ENCODE measurements around the gene AEBP2.

AEBP2 gene

GRCh38 chr12:19527866-19528265 lies 88.6 kb downstream of the AEBP2 start:
- DNase-seq (ENCODE audit: low read depth) = no peak
- no peak for TF ChIP-seq CTCF (IDR thresholded peaks at IDR 0.05; ENCODE audit: low read length, missing control alignments)
- H3K4me3 ChIP-seq (replicated peaks; ENCODE audit: low read depth, low read length) = no peak overlapping the region

- DNase-seq (ENCODE audit: low read depth) = no peak
- no peak for TF ChIP-seq CTCF (IDR thresholded peaks at IDR 0.05; ENCODE audit: low read length, missing control alignments)
- H3K4me3 ChIP-seq (replicated peaks; ENCODE audit: low read depth, low read length) = no peak overlapping the region
Observed at GRCh38 chr12:19528750-19529149, 89.5 kb downstream of the AEBP2 start.

GRCh38 chr12:19529951-19530636 lies 90.8 kb downstream of the AEBP2 start:
- peak; percentile 63 for DNase-seq (ENCODE audit: low read depth)
- no peak for TF ChIP-seq CTCF (IDR thresholded peaks at IDR 0.05; ENCODE audit: low read length, missing control alignments)
- no peak overlapping the region for H3K4me3 ChIP-seq (replicated peaks; ENCODE audit: low read depth, low read length)

- no peak for TF ChIP-seq CTCF (IDR thresholded peaks at IDR 0.05; ENCODE audit: low read length, missing control alignments)
- DNase-seq (ENCODE audit: low read depth) = peak; percentile 53
Observed at GRCh38 chr12:19530637-19531023, 91.3 kb downstream of the AEBP2 start.

GRCh38 chr12:19533567-19533966 lies 94.3 kb downstream of the AEBP2 start:
- no peak for DNase-seq (ENCODE audit: low read depth)
- no peak for TF ChIP-seq CTCF (IDR thresholded peaks at IDR 0.05; ENCODE audit: low read length, missing control alignments)
- no peak overlapping the region for H3K4me3 ChIP-seq (replicated peaks; ENCODE audit: low read depth, low read length)

More at GRCh38 chr12:19530637-19531023, 91.3 kb downstream of the AEBP2 start:
- no peak overlapping the region for H3K4me3 ChIP-seq (replicated peaks; ENCODE audit: low read depth, low read length)

GRCh38 chr12:19539071-19539470 lies 99.8 kb downstream of the AEBP2 start:
- no peak for DNase-seq (ENCODE audit: low read depth)
- no peak for TF ChIP-seq CTCF (IDR thresholded peaks at IDR 0.05; ENCODE audit: low read length, missing control alignments)

GRCh38 chr12:19539836-19540235 lies 100.5 kb downstream of the AEBP2 start:
- peak; percentile 51 for DNase-seq (ENCODE audit: low read depth)
- no peak overlapping the region for H3K4me3 ChIP-seq (replicated peaks; ENCODE audit: low read depth, low read length)
- TF ChIP-seq CTCF (IDR thresholded peaks at IDR 0.05; ENCODE audit: low read length, missing control alignments) = no peak

More at GRCh38 chr12:19539071-19539470, 99.8 kb downstream of the AEBP2 start:
- no peak overlapping the region for H3K4me3 ChIP-seq (replicated peaks; ENCODE audit: low read depth, low read length)

All from fibroblast of pulmonary artery (primary cell).